ENCODE results near the gene PHKA2.
"Not testable (repeated sequence)": the region's sequence is repeated elsewhere in the genome, so short reads cannot be mapped to it uniquely, and the experiment has no call there.

PHKA2 gene

DNA sequence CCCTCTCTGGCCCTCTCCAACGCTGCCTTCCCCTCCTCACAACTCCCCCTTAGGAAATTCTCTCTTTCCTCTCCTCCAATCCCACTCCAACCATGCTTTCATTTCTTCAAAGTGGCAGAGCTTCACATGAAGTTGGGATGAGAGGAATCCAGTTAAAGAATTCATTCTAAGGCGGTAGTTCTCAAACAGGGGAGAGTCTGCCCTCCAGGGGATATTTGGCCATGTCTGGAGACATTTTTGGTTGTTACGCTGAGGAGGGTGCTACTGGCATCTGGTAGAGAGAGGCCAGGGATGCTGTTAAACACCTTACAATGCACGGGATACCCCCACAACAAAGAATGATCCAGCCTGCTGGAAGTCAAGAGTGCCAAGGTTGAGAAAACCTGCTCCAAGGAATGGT is 40.5 kb upstream of the PHKA2 start:
- no peak overlapping the region for H3K27ac ChIP-seq (ENCODE audit: low read length)
- no peak for ATAC-seq (ENCODE audit: insufficient read depth, low read depth)
- H3K36me3 ChIP-seq (ENCODE audit: insufficient read depth, low read length): no peaks in the 10 kb centered on the region

DNA sequence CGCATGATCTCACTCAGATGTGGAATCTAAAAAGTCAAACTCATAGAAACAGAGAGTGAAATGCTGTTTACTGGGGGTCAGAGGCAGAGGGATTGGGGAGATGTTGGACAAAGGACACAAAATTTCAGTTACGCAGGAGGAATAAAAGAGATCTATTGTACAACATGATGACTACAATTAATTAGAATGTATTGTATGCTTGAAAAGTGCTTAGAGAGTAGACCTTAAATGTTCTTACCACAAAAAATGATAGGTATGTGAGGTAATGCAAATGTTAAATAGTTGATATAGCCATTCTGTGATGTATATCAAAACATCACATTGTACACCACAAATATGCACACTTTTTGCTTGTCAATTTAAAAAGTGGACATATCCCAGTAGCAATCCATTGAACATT is 36.1 kb upstream of the PHKA2 start:
- H4K20me1 ChIP-seq (ENCODE audit: insufficient read depth, low read length): no peaks in the 10 kb centered on the region
- H3K27me3 ChIP-seq (ENCODE audit: insufficient read depth, low read length, poor library complexity): no peaks in the 10 kb centered on the region
- DNase-seq (no peak), ATAC-seq (ENCODE audit: insufficient read depth, low read depth) (no peak)
- TF ChIP-seq EZH2 (IDR thresholded peaks at IDR 0.05; ENCODE audit: borderline replicate concordance, low read depth, low read length, severe bottlenecking): no peak
- TF ChIP-seq, protein P1, sequence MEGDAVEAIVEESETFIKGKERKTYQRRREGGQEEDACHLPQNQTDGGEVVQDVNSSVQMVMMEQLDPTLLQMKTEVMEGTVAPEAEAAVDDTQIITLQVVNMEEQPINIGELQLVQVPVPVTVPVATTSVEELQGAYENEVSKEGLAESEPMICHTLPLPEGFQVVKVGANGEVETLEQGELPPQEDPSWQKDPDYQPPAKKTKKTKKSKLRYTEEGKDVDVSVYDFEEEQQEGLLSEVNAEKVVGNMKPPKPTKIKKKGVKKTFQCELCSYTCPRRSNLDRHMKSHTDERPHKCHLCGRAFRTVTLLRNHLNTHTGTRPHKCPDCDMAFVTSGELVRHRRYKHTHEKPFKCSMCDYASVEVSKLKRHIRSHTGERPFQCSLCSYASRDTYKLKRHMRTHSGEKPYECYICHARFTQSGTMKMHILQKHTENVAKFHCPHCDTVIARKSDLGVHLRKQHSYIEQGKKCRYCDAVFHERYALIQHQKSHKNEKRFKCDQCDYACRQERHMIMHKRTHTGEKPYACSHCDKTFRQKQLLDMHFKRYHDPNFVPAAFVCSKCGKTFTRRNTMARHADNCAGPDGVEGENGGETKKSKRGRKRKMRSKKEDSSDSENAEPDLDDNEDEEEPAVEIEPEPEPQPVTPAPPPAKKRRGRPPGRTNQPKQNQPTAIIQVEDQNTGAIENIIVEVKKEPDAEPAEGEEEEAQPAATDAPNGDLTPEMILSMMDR (IDR thresholded peaks at IDR 0.05; ENCODE audit: borderline replicate concordance, extremely low read depth, low read length, poor library complexity, severe bottlenecking): no peak
- no peaks in the 10 kb centered on the region for H3K79me2 ChIP-seq (ENCODE audit: insufficient read depth, low read length)
- H3K9ac ChIP-seq (ENCODE audit: low read depth, low read length): no peak overlapping the region
- H3K36me3 ChIP-seq (ENCODE audit: insufficient read depth, low read length): no peaks in the 10 kb centered on the region
- no peaks in the 10 kb centered on the region for H3K9me3 ChIP-seq (ENCODE audit: insufficient read depth, low read length, severe bottlenecking)
- H3K4me2 ChIP-seq (ENCODE audit: insufficient read depth, low read length): no peak overlapping the region
- H3K4me3 ChIP-seq (ENCODE audit: low read depth in 1 of 2, low read length in 2 of 2): no peak overlapping the region
- no peak overlapping the region for H2AFZ ChIP-seq (ENCODE audit: low read depth, low read length)
- no peaks in the 10 kb centered on the region for H3K4me1 ChIP-seq (ENCODE audit: insufficient read depth, low read length)
- H3K27ac ChIP-seq (ENCODE audit: low read length): no peak overlapping the region

More for the DNA sequence above, 40.5 kb upstream of the PHKA2 start:
- no peak overlapping the region for H3K4me2 ChIP-seq (ENCODE audit: insufficient read depth, low read length)
- no peaks in the 10 kb centered on the region for H3K4me1 ChIP-seq (ENCODE audit: insufficient read depth, low read length)
- TF ChIP-seq, protein P1 (IDR thresholded peaks at IDR 0.05; ENCODE audit: borderline replicate concordance, extremely low read depth, low read length, poor library complexity, severe bottlenecking): no peak
- TF ChIP-seq EZH2 (IDR thresholded peaks at IDR 0.05; ENCODE audit: borderline replicate concordance, low read depth, low read length, severe bottlenecking): no peak
- H3K9ac ChIP-seq (ENCODE audit: low read depth, low read length): no peak overlapping the region
- H3K27me3 ChIP-seq (ENCODE audit: insufficient read depth, low read length, poor library complexity): no peaks in the 10 kb centered on the region
- no peaks in the 10 kb centered on the region for H4K20me1 ChIP-seq (ENCODE audit: insufficient read depth, low read length)
- no peaks in the 10 kb centered on the region for H3K9me3 ChIP-seq (ENCODE audit: insufficient read depth, low read length, severe bottlenecking)
- H3K4me3 ChIP-seq (ENCODE audit: low read depth in 1 of 2, low read length in 2 of 2): no peak overlapping the region
- no peaks in the 10 kb centered on the region for H3K79me2 ChIP-seq (ENCODE audit: insufficient read depth, low read length)
- DNase-seq: no peak
- no peak overlapping the region for H2AFZ ChIP-seq (ENCODE audit: low read depth, low read length)

DNA sequence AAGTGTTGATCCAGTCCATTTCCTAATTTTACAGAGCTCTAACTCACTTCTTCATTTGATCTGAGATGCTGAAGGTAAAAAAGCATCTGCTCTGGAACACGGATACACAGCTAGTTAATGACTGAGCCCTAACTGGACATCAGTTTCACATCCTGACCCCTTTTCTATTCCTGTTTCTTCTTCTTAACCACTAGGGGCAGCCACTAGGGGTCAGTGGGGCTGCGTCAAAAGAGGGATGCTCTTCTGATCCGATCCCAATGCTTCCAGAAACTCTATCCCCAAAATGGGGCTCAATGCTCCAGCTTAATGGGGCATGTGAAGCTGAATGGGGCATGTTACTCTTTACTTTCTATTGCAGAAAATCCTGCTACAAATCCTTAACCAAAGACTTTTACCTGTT is 33.4 kb upstream of the PHKA2 start:
- Histone ChIP-seq H3K9ac (ENCODE audit: low read depth, low read length) (no peak overlapping the region), H3K4me1 (ENCODE audit: insufficient read depth, low read length) (no peaks in the 10 kb centered on the region), H3K27ac (ENCODE audit: low read length) (no peak overlapping the region), H3K4me2 (ENCODE audit: insufficient read depth, low read length) (no peak overlapping the region), H3K4me3 (ENCODE audit: low read depth in 1 of 2, low read length in 2 of 2) (no peak overlapping the region), H4K20me1 (ENCODE audit: insufficient read depth, low read length) (no peaks in the 10 kb centered on the region), H3K27me3 (ENCODE audit: insufficient read depth, low read length, poor library complexity) (no peaks in the 10 kb centered on the region), H3K9me3 (ENCODE audit: insufficient read depth, low read length, severe bottlenecking) (no peaks in the 10 kb centered on the region), H3K36me3 (ENCODE audit: insufficient read depth, low read length) (no peaks in the 10 kb centered on the region), H3K79me2 (ENCODE audit: insufficient read depth, low read length) (no peaks in the 10 kb centered on the region), H2AFZ (ENCODE audit: low read depth, low read length) (no peak overlapping the region)
- ATAC-seq (ENCODE audit: insufficient read depth, low read depth): no peak
- DNase-seq: no peak
- TF ChIP-seq, protein P1 (IDR thresholded peaks at IDR 0.05; ENCODE audit: borderline replicate concordance, extremely low read depth, low read length, poor library complexity, severe bottlenecking): peak; percentile 32
- TF ChIP-seq EZH2 (IDR thresholded peaks at IDR 0.05; ENCODE audit: borderline replicate concordance, low read depth, low read length, severe bottlenecking): no peak

DNA sequence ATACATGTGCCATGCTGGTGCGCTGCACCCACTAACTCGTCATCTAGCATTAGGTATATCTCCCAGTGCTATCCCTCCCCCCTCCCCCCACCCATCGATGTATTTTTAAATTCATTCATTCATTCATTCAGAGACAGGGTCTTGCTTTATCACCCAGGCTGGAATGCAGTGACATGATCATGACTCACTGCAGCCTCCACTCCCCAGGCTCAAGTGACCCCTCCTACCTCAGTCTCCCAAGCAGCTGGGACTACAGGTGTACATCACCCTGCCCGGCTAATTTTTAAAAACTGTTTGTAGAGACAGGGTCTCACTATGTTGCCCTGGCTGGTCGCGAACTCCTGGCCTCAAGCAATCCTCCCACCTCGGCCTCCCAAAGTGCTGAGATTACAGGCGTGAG is 32.7 kb upstream of the PHKA2 start:
- not testable (repeated sequence) for H3K36me3 ChIP-seq (ENCODE audit: insufficient read depth, low read length); H3K4me1 ChIP-seq (ENCODE audit: insufficient read depth, low read length); H3K4me2 ChIP-seq (ENCODE audit: insufficient read depth, low read length); H3K9ac ChIP-seq (ENCODE audit: low read depth, low read length); H3K27ac ChIP-seq (ENCODE audit: low read length); H3K9me3 ChIP-seq (ENCODE audit: insufficient read depth, low read length, severe bottlenecking); DNase-seq; H3K79me2 ChIP-seq (ENCODE audit: insufficient read depth, low read length); H3K27me3 ChIP-seq (ENCODE audit: insufficient read depth, low read length, poor library complexity); H3K4me3 ChIP-seq (ENCODE audit: low read depth in 1 of 2, low read length in 2 of 2); ATAC-seq (ENCODE audit: insufficient read depth, low read depth); H4K20me1 ChIP-seq (ENCODE audit: insufficient read depth, low read length); H2AFZ ChIP-seq (ENCODE audit: low read depth, low read length)
